ENCODE results near the gene C16orf78.

- TF ChIP-seq CTCF (IDR thresholded peaks at IDR 0.05; ENCODE audit: low read length) = no peak
- TF ChIP-seq EZH2 (IDR thresholded peaks at IDR 0.05; ENCODE audit: borderline replicate concordance, low read length) = no peak
Measured at GRCh38 chr16:49338611-49339265, 34.9 kb upstream of the C16orf78 start.
